ENCODE measurements around the gene VEGFB. TPM values are rescaled to one million over a fixed set of nuclear protein-coding genes. Genes with fewer than 3 reads are reported as not detected.

The VEGFB gene
- total and polyA plus RNA-seq, 2 donors (not counting 3 experiments of a cell fraction or from before 2014, with no cell fraction given): 19.3 to 98.1 TPM

DNA sequence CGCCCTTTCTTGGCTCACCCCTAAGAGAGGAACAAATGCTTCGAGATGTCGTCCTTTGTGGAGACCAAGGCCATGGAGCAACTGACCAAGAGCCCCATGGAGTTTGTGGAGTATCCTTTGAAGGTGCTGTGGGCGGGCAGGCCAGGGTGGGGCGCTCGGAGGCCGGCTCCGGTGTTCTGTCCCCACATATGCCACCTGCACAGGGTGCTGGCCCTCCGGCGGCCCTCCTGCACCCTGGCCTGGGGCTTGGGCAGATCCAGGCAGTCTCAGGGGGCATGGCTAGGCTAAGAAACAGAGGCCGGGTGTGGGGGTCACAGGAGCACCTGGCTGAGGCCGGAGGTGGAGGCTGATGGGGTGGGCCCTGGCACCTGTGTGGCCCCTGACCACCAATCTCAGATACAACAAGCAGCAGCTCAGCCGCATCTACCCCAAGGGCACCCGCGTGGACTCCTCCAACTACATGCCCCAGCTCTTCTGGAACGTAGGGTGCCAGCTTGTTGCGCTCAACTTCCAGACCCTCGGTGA is 27.2 kb downstream of the VEGFB start:
- no peak overlapping the region for H2AFZ ChIP-seq (ENCODE audit: low read depth, low read length)
- DNase-seq (ENCODE audit: low read depth, low spot score) (no peak), FAIRE-seq (no peak)
- no peak overlapping the region for H3K4me3 ChIP-seq (replicated peaks in 1 of 3; ENCODE audit: insufficient read depth in 1 of 3, low read depth in 1 of 3, low read length in 3 of 3)
- ChIA-PET CTCF (interaction anchor here (1.0 kb wide), 1 partner anchor 16 kb away, joined by 3 read pairs; no protein-coding TSS in a partner anchor), POLR2A (no interaction called here)
- no peaks in the 10 kb centered on the region for H4K20me1 ChIP-seq (replicated peaks; ENCODE audit: control insufficient read depth, extremely low read depth, insufficient read depth, low read length)
- peaks cover 18 to 41% of the 10 kb centered on the region in 2 experiments for H3K36me3 ChIP-seq (ENCODE audit: control insufficient read depth in 2 of 2, extremely low read depth in 1 of 2, insufficient read depth in 2 of 2, low read length in 2 of 2)
- peaks cover 22% of the 10 kb centered on the region for H3K4me1 ChIP-seq (ENCODE audit: control insufficient read depth, extremely low read depth, insufficient read depth, low read length)
- intact Hi-C loops (cut with micrococcal nuclease): no loop called here
- H3K79me2 ChIP-seq (ENCODE audit: control insufficient read depth, insufficient read depth, low read length): no peaks in the 10 kb centered on the region
- no peaks in the 10 kb centered on the region for H3K9me1 ChIP-seq (replicated peaks; ENCODE audit: control insufficient read depth, extremely low read depth, insufficient read depth, low read length)
- no TSS peak for BruUV-seq (replicated peaks)
- H3K27ac ChIP-seq (ENCODE audit: insufficient read depth, low read depth, low read length): no peak overlapping the region
- no peaks in the 10 kb centered on the region for H3K9me3 ChIP-seq (replicated peaks; ENCODE audit: control insufficient read depth, insufficient read depth, low read length)
- dilution Hi-C loops (cut with MboI; ENCODE audit: extremely low pct_ligation_motif_present, low sequenced_read_pairs): no loop called here
- H3K4me2 ChIP-seq (ENCODE audit: insufficient read depth, low read length): no peak overlapping the region
- H3K27me3 ChIP-seq (ENCODE audit: control insufficient read depth in 2 of 2, insufficient read depth in 2 of 2, low read length in 2 of 2): no peaks in the 10 kb centered on the region
- no peak overlapping the region for H3K9ac ChIP-seq (replicated peaks; ENCODE audit: extremely low read depth, insufficient read depth, low read length)
- no peak for TF ChIP-seq JUN (IDR thresholded peaks at IDR 0.05; ENCODE audit: borderline replicate concordance, insufficient read depth, insufficient read length, low read depth)
- TF ChIP-seq POLR2AphosphoS5 (IDR thresholded peaks at IDR 0.05; ENCODE audit: insufficient read depth, low read depth, low read length): no peak
- TF ChIP-seq MYC (IDR thresholded peaks at IDR 0.05; ENCODE audit: low read depth, low read length): no peak
- no peak for TF ChIP-seq FOS (IDR thresholded peaks at IDR 0.05; ENCODE audit: borderline replicate concordance, insufficient read depth, low read length)
- TF ChIP-seq, protein P1, sequence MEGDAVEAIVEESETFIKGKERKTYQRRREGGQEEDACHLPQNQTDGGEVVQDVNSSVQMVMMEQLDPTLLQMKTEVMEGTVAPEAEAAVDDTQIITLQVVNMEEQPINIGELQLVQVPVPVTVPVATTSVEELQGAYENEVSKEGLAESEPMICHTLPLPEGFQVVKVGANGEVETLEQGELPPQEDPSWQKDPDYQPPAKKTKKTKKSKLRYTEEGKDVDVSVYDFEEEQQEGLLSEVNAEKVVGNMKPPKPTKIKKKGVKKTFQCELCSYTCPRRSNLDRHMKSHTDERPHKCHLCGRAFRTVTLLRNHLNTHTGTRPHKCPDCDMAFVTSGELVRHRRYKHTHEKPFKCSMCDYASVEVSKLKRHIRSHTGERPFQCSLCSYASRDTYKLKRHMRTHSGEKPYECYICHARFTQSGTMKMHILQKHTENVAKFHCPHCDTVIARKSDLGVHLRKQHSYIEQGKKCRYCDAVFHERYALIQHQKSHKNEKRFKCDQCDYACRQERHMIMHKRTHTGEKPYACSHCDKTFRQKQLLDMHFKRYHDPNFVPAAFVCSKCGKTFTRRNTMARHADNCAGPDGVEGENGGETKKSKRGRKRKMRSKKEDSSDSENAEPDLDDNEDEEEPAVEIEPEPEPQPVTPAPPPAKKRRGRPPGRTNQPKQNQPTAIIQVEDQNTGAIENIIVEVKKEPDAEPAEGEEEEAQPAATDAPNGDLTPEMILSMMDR (IDR thresholded peaks at IDR 0.05; ENCODE audit: extremely low read depth in 1 of 2, insufficient read depth in 1 of 2, low read depth in 1 of 2, low read length in 2 of 2): no peak
- TF ChIP-seq, protein P2, sequence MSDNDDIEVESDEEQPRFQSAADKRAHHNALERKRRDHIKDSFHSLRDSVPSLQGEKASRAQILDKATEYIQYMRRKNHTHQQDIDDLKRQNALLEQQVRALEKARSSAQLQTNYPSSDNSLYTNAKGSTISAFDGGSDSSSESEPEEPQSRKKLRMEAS (IDR thresholded peaks at IDR 0.05; ENCODE audit: insufficient read depth, insufficient read length): no peak
- no peak for TF ChIP-seq GATA2 (IDR thresholded peaks at IDR 0.05; ENCODE audit: insufficient read depth, insufficient read length, low read depth, low read length)
- TF ChIP-seq EZH2 (IDR thresholded peaks at IDR 0.05; ENCODE audit: borderline replicate concordance, low read depth, low read length, severe bottlenecking): no peak
- no peak for TF ChIP-seq POLR2A (IDR thresholded peaks at IDR 0.05; ENCODE audit: low read depth, low read length)
